Measurements from ENCODE around the gene RGS6. TPM values are rescaled to one million over a fixed set of nuclear protein-coding genes. Genes with fewer than 3 reads are reported as not detected.

RGS6 gene
- total RNA-seq, 4 donors from 2014 or later: 0.50 to 6.5 (median 4.7) TPM

DNA sequence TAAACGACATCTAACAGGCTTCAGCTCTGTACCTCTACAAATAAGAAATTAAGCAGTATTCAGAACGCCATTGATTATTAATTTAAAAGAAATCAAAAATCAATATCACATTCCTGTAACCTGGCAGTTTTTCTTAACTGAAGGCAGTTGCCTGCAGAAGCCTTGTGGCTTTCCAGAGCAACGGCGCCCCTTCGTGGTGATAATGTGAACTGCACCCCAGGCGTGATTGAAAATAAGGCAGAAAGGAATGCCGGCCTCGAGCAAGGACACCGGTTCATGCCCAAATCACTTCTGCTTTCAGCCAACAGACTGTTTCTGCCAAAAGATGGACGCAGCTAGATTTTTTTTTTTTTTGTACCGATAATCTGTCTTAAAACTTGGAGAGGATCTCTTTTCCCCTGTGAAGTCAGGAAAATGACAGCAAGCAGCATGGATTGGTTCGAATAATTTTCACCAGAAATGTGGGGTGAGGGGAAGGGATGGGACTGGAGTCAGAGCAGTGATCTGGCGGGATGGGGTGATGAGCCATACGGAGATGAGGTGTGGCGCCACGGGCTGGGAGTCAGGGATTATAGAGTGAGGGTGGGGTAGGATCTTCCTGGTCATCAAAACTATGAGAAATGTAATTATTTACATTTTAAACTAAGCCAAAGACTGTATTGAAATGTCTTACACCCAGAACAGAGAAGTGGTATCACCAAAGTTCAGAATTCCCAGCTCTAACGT is 488.7 kb downstream of the RGS6 start:
- Histone ChIP-seq H3K27me3 (no peaks in the 10 kb centered on the region), H3K4me3 (no peak overlapping the region), H3K27ac (no peak overlapping the region), H3K36me3 (no peaks in the 10 kb centered on the region), H3K4me1 (peaks cover 0 to 9% (median 0%) of the 10 kb centered on the region in 3 donors), H3K9me3 (no peaks in the 10 kb centered on the region)
- WGBS, 2 donors (ENCODE audit: low coverage in 1 of 2): 13 to 21% methylated on average over 16 to 17 of the region's 17 CpGs
- TF ChIP-seq EP300 (IDR thresholded peaks at IDR 0.05) (no peak), POLR2A (IDR thresholded peaks at IDR 0.05) (no peak), POLR2AphosphoS5 (IDR thresholded peaks at IDR 0.05) (no peak)
- TF ChIP-seq, protein P1, sequence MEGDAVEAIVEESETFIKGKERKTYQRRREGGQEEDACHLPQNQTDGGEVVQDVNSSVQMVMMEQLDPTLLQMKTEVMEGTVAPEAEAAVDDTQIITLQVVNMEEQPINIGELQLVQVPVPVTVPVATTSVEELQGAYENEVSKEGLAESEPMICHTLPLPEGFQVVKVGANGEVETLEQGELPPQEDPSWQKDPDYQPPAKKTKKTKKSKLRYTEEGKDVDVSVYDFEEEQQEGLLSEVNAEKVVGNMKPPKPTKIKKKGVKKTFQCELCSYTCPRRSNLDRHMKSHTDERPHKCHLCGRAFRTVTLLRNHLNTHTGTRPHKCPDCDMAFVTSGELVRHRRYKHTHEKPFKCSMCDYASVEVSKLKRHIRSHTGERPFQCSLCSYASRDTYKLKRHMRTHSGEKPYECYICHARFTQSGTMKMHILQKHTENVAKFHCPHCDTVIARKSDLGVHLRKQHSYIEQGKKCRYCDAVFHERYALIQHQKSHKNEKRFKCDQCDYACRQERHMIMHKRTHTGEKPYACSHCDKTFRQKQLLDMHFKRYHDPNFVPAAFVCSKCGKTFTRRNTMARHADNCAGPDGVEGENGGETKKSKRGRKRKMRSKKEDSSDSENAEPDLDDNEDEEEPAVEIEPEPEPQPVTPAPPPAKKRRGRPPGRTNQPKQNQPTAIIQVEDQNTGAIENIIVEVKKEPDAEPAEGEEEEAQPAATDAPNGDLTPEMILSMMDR (IDR thresholded peaks at IDR 0.05): peak; percentile 72 to 92 (median 83)
- peak; percentile 50 for ATAC-seq

DNA sequence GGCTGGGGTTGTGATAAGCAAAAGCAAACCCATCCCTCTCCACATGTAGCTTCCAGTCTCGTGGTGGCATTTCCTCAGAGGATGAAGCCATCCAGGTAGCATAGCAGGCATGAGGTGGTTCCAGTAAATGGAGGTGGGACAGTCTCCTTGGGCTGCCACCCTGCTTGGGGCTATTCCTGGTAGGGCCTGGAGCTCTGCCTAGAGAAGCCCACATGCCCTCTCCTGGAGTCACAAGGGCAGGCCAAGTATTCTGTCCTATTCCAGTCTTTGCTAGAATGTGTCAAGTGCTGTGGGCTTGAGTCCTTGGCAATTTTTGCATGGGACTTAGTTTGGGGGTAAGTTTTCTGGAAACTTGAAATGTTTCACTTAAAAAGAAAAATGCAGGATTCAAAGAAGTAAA is 491.7 kb downstream of the RGS6 start:
- Histone ChIP-seq H3K36me3 (no peaks in the 10 kb centered on the region), H3K27ac (no peak overlapping the region), H3K4me1 (peaks cover 0 to 9% (median 0%) of the 10 kb centered on the region in 3 donors), H3K4me3 (no peak overlapping the region), H3K9me3 (peaks cover 0 to 9% (median 0%) of the 10 kb centered on the region in 3 donors), H3K27me3 (no peaks in the 10 kb centered on the region)
- TF ChIP-seq POLR2AphosphoS5 (IDR thresholded peaks at IDR 0.05): no peak
- TF ChIP-seq, protein P1 (IDR thresholded peaks at IDR 0.05): no peak
- TF ChIP-seq POLR2A (IDR thresholded peaks at IDR 0.05): no peak
- no peak for TF ChIP-seq EP300 (IDR thresholded peaks at IDR 0.05)
- ATAC-seq: no peak
- 67 to 71% methylated on average over 1 of the region's 1 CpG for WGBS, 2 donors (ENCODE audit: low coverage in 1 of 2)

DNA sequence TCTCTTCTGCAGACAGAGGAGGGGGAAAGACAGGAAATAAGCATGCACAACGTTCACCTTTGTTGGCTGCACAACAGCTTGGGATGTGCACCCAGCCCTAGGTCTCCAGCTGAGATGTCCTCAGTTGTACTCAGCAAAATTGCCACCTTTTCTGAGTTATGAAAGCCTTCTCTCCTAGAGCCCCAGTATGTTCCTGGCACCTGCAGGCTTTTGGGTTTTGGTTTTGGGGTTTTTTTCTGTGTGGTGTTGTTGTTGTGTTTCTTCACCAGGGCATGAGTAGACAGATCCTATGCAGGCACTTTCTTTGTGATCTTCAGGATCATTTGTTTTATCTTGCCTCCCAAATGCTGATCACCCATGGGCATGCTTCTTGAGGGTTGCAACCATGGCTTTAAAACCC is 498.2 kb downstream of the RGS6 start:
- WGBS, 2 donors (ENCODE audit: low coverage in 1 of 2): 67% methylated on average over 1 of the region's 1 CpG; no CpG with 5 or more reads in 1 of the 2 donors

DNA sequence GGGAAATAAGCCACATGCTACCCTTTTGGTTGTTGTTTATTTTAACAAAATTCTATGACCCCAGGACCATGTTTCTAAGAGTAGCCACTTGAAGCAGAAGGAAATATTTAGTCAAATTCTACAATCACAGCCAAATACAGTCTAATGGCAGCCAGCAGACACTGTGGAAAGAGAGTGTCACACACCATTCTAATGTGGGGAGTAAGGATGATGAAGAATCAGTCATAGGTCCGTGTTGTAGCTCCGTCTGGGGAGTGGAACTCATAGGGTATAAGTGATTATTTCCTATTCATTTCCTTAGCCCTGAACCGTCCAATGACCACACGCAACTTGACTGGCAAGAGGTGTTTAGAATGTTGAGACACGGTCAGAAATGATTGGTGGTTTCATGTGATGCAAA is 500.5 kb downstream of the RGS6 start:
- Histone ChIP-seq H3K36me3 (no peaks in the 10 kb centered on the region), H3K27ac (no peak overlapping the region), H3K4me3 (no peak overlapping the region), H3K9me3 (peaks cover 0 to 3% (median 0%) of the 10 kb centered on the region in 3 donors), H3K27me3 (no peaks in the 10 kb centered on the region), H3K4me1 (no peaks in the 10 kb centered on the region)
- 81 to 82% methylated on average over 5 of the region's 5 CpGs for WGBS, 2 donors (ENCODE audit: low coverage in 1 of 2)
- no peak for ATAC-seq
- TF ChIP-seq POLR2AphosphoS5 (IDR thresholded peaks at IDR 0.05) (no peak), EP300 (IDR thresholded peaks at IDR 0.05) (no peak), POLR2A (IDR thresholded peaks at IDR 0.05) (no peak)
- TF ChIP-seq, protein P1 (IDR thresholded peaks at IDR 0.05): no peak

More for the DNA sequence above, 498.2 kb downstream of the RGS6 start:
- H3K27ac ChIP-seq: no peak overlapping the region
- no peak for ATAC-seq
- H3K36me3 ChIP-seq: no peaks in the 10 kb centered on the region
- H3K27me3 ChIP-seq: no peaks in the 10 kb centered on the region
- TF ChIP-seq, protein P1 (IDR thresholded peaks at IDR 0.05): no peak
- TF ChIP-seq EP300 (IDR thresholded peaks at IDR 0.05) (no peak), POLR2A (IDR thresholded peaks at IDR 0.05) (no peak)
- no peak overlapping the region for H3K4me3 ChIP-seq
- peaks cover 0 to 9% (median 0%) of the 10 kb centered on the region in 3 donors for H3K9me3 ChIP-seq
- H3K4me1 ChIP-seq: no peaks in the 10 kb centered on the region

DNA sequence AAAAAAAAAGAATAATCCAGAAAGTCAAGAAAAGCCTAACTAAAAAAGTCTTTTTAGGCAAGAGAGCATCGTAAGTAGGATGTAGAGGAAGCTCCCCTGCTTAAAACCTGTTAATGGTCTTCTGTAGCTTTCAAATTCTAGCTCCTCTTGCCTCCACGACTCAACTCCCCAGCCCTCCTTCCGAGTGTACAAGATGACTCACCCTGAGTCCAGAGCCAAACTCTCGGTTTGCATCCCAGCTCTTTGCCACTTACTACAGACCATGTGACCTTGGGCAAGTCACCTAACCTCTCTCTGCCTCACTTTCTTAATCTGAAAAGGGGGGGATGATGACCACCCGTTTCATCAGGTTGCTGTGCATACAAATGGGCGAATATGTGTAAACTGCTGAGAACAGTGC is 501.3 kb downstream of the RGS6 start:
- Histone ChIP-seq H3K4me3 (no peak overlapping the region), H3K27ac (no peak overlapping the region), H3K9me3 (no peaks in the 10 kb centered on the region), H3K27me3 (no peaks in the 10 kb centered on the region), H3K36me3 (no peaks in the 10 kb centered on the region), H3K4me1 (no peaks in the 10 kb centered on the region)
- 60 to 68% methylated on average over 4 to 6 of the region's 6 CpGs for WGBS, 2 donors (ENCODE audit: low coverage in 1 of 2)
- TF ChIP-seq, protein P1 (IDR thresholded peaks at IDR 0.05): no peak
- TF ChIP-seq EP300 (IDR thresholded peaks at IDR 0.05): no peak
- no peak for TF ChIP-seq POLR2A (IDR thresholded peaks at IDR 0.05)
- no peak for TF ChIP-seq POLR2AphosphoS5 (IDR thresholded peaks at IDR 0.05)
- no peak for ATAC-seq
